BJ (cell line): ENCODE results near the gene TULP3. TPM values are rescaled to one million over a fixed set of nuclear protein-coding genes. Genes with fewer than 3 reads are reported as not detected.

Experiments used
- CTCF ChIA-PET: fragments of 350-600 bp; formaldehyde crosslinking; extraction: SDS; loops from one replicate; lab custom pipeline; 2021; ENCODE audit warnings: antibody characterized with exemption, inconsistent platforms; lab: Yijun Ruan, JAX
- POLR2A ChIA-PET: fragments of 300-600 bp; sonication (Branson Sonifier 250); formaldehyde crosslinking; extraction: SDS; loops from one replicate; lab custom pipeline; 2021; ENCODE audit warnings: antibody characterized with exemption; lab: Charles Lee
- DNase-seq: peaks from one replicate; pipeline ENCODE4 v3.0.0-alpha.2; 2011; ENCODE audit warnings: low read depth
- H3K27me3 ChIP-seq: 2 replicates; pipeline ENCODE4 v1.6.0; 2011; ENCODE audit warnings: low read length; ENCODE audit not compliant: control insufficient read depth, insufficient read depth
- H3K36me3 ChIP-seq: 2 replicates; pipeline ENCODE4 v1.5.1; 2011; ENCODE audit warnings: low read length; ENCODE audit not compliant: control insufficient read depth, insufficient read depth
- H3K4me3 ChIP-seq: 2 replicates; pipeline ENCODE4 v1.5.1; 2011; ENCODE audit warnings: low read depth, mild to moderate bottlenecking, control low read depth, low read length
- polyA plus RNA-seq: library from polyadenylated mRNA; depleted of rRNA; stranded (reverse); fragments of >200 nt; gene quantifications from 2 replicates; pipeline ENCODE4 v1.2.3, GENCODE V29; 2011
- TF ChIP-seq, protein P1 (sequence below): IDR thresholded peaks from 2 replicates; pipeline ENCODE4 v1.5.1; 2011; ENCODE audit warnings: low read depth, mild to moderate bottlenecking, control low read depth, inconsistent platforms, low read length, moderate library complexity; ENCODE audit not compliant: insufficient read depth

TULP3 gene
- polyA plus RNA-seq, 1 experiment, result 43.7 TPM

DNA sequence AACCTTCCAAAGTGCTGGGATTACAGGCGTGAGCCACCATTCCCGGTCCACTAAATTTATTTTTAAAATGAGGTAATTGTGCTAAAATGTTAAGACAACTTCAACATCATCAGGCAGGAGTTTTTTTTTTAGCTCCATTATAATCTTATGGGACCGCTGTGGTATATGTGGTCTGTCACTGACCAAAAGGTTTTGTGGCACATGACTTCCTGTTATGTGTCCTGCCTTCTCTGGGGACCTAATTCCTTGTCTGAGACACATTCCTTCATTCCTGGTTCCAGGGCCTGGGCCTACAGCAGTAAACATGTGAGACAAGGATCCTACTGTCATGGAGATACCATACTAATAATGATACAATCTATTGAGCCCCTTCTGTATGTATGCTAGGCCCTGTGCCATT, 38.8 kb upstream of the TULP3 start:
- ChIA-PET CTCF (interaction anchor here (0.7 to 2.2 kb wide), 4 partner anchors 38 to 1462 kb away, joined by 3 to 8 read pairs (median 4); no protein-coding TSS in a partner anchor), POLR2A (no interaction called here)
- Histone ChIP-seq H3K36me3 (no peaks in the 10 kb centered on the region; the same call in 1 of the 2 replicates), H3K4me3 (no peak overlapping the region), H3K27me3 (no peaks in the 10 kb centered on the region)
- TF ChIP-seq, protein P1, sequence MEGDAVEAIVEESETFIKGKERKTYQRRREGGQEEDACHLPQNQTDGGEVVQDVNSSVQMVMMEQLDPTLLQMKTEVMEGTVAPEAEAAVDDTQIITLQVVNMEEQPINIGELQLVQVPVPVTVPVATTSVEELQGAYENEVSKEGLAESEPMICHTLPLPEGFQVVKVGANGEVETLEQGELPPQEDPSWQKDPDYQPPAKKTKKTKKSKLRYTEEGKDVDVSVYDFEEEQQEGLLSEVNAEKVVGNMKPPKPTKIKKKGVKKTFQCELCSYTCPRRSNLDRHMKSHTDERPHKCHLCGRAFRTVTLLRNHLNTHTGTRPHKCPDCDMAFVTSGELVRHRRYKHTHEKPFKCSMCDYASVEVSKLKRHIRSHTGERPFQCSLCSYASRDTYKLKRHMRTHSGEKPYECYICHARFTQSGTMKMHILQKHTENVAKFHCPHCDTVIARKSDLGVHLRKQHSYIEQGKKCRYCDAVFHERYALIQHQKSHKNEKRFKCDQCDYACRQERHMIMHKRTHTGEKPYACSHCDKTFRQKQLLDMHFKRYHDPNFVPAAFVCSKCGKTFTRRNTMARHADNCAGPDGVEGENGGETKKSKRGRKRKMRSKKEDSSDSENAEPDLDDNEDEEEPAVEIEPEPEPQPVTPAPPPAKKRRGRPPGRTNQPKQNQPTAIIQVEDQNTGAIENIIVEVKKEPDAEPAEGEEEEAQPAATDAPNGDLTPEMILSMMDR, result no peak
- no peak for DNase-seq

DNA sequence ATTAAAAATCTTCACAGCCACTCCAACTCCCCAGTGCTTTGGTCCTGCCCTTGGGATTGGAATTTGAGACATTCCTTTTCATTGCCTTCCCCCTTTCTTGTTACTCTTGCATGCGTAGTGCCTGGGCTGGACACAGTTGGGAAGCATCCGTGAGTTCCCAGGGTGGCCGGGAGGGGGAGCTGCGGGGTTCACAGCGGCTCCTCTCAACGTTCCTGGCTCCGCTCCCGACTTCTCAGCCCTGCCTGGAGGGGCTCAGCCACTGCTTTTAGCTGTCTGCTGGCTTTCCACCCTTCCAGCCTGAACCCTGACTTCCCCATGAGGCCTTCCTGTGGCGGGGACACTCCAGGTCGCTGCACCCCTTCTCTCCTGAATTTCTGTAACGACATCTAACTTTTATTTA, 37.1 kb upstream of the TULP3 start:
- Histone ChIP-seq H3K4me3 (no peak overlapping the region), H3K36me3 (peaks cover 6% of the 10 kb centered on the region; the same call in 1 of the 2 replicates), H3K27me3 (no peaks in the 10 kb centered on the region)
- ChIA-PET CTCF (interaction anchor here (0.5 to 4.7 kb wide), 24 partner anchors 8 to 188 kb away, joined by 3 to 27 read pairs (median 4); no protein-coding TSS in a partner anchor), POLR2A (interaction anchor here (0.6 kb wide), 1 partner anchor 37 kb away, joined by 3 read pairs; no protein-coding TSS in a partner anchor)
- DNase-seq, result no peak
- TF ChIP-seq, protein P1, result peak; percentile 95

DNA sequence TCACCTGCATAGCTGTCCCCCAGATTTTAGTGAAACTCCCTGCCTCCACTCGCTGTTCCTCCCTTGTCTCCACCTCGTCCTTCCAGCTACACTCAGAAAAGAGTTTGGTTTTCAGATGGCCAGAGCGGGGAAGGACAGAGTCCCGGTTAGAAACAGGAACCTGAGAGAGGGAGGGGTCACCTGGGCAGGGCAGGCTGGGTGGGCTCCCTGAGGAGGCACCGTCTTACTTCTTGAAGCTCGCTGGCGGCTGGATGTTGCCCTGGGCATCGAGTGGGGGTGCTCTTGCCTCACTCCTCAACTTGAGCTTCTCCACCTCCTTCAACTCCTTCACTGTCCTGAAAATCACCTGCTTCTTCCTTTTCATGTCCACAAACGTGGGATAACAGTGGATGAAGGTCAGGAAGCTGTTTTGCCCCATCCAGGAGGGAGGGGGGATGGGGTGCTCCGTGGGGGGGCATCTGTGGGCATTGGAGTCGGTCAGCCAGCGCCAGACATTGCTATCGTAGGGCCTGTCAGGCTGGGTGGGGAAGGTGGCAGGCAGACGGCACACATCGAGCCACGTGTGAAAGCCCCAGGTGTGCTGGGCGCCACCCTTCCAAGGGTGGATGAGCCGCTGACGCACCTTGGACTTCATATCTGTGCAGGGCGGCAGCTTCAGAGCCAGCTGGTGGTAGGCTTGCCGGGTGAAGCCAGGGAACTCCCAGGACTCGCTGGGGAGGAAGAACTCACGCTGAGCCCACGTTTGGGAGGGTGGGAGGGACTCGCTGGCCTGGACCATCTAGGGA, 35.8 kb upstream of the TULP3 start:
- Histone ChIP-seq H3K4me3 (no peak overlapping the region), H3K36me3 (peaks cover 6% of the 10 kb centered on the region; the same call in 1 of the 2 replicates), H3K27me3 (no peaks in the 10 kb centered on the region)
- TF ChIP-seq, protein P1, result no peak
- POLR2A ChIA-PET, result no interaction called here
- DNase-seq, result no peak
- CTCF ChIA-PET, result interaction anchor here (0.6 to 4.7 kb wide), 14 partner anchors 7 to 197 kb away, joined by 3 to 27 read pairs (median 7); no protein-coding TSS in a partner anchor

DNA sequence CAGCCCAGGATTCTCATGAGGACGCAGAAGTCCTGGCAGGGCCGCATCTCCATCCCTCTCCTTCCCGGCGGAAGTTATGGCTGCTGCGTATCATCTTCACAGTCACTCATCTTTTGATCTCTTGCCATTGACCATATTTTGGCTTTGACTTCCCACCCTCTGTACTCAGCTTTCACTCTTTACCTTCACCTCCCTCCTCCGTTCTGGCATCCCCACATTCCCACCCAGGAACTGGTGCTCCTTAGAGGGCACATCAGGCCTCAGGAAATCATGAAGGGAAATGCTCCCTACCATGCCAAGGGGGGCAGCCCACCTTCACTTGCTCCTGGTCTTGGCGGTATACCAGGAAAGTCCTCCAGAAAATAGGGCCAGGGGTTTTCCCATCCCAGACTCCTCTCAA, 35.1 kb upstream of the TULP3 start:
- ChIA-PET CTCF (interaction anchor here (1.5 to 4.7 kb wide), 5 partner anchors 10 to 186 kb away, joined by 6 to 27 read pairs (median 18); no protein-coding TSS in a partner anchor), POLR2A (no interaction called here)
- no peak for DNase-seq
- H3K27me3 ChIP-seq, result no peaks in the 10 kb centered on the region
- H3K36me3 ChIP-seq, result peaks cover 6% of the 10 kb centered on the region; the same call in 1 of the 2 replicates
- H3K4me3 ChIP-seq, result no peak overlapping the region
- TF ChIP-seq, protein P1, result no peak

DNA sequence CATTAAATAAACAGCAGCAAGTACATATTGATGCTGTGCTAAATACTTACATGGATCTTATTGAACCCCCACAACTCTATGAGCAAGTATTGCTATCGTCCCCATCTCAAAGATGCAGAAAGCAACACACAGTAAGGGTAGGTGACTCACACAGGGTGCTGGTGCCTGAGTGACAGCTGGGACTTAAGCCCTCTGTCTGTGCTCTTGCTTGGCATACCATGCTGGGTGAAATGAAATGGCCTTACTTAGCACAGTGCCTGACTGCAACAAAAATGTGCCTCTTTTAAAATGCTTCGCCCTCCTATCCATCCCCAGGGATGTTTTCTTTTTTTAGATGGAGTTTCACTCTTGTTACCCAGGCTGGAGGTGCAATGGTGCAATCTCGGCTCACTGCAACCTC, 34.6 kb upstream of the TULP3 start:
- ChIA-PET POLR2A (no interaction called here), CTCF (interaction anchor here (1.1 to 4.7 kb wide), 3 partner anchors 10 to 178 kb away, joined by 3 to 27 read pairs (median 6); no protein-coding TSS in a partner anchor)
- no peak for DNase-seq
- TF ChIP-seq, protein P1, result no peak
- Histone ChIP-seq H3K4me3 (no peak overlapping the region), H3K27me3 (no peaks in the 10 kb centered on the region), H3K36me3 (peaks cover 6% of the 10 kb centered on the region; the same call in 1 of the 2 replicates)
